NCI-H446 treated with DMSO at 0.1 percent for 48 hours (cell line): Measurements from ENCODE around the gene FLT3LG.
A peak's percentile ranks its signal among the peaks of the same experiment; 100 is the strongest.

ENCODE experiments used
- DNase-seq: peaks from one replicate; lab custom pipeline; 2025; lab: John Stamatoyannopoulos, UW

FLT3LG gene

DNA sequence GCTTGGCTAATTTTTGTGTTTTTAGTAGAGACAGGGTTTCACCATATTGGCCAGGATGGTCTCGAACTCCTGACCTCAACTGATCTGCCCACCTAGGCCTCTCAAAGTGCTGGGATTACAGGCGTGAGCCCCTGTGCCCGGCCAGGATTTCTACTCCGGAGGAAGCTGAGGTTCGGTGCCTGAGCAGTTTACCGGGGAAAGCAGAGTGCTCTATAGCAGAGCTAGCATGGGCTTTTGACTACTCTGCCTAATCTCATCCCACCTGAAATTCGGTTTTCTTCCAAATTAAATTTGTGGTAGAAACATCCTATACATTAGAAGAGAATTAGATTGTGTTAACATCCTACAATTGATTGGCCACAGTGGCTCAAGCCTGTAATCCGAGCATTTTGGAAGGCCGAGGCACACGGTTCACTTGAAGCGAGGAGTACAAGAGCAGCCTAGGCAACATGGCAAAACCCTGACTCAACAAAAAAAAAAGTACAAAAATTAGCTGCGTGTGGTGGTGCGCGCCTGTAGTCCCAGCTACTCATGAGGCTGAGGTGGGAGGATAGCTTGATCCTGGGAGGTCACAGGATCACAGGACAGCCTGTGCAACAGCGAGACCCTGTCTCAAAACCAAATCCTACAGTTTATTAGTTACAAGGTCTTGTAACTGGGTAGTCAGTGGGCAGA, 15.0 kb downstream of the FLT3LG start:
- DNase-seq, result no peak

- no peak for DNase-seq
These were observed 15.7 kb downstream of the FLT3LG start for GRCh38 chr19:49489601-49490167.

DNA sequence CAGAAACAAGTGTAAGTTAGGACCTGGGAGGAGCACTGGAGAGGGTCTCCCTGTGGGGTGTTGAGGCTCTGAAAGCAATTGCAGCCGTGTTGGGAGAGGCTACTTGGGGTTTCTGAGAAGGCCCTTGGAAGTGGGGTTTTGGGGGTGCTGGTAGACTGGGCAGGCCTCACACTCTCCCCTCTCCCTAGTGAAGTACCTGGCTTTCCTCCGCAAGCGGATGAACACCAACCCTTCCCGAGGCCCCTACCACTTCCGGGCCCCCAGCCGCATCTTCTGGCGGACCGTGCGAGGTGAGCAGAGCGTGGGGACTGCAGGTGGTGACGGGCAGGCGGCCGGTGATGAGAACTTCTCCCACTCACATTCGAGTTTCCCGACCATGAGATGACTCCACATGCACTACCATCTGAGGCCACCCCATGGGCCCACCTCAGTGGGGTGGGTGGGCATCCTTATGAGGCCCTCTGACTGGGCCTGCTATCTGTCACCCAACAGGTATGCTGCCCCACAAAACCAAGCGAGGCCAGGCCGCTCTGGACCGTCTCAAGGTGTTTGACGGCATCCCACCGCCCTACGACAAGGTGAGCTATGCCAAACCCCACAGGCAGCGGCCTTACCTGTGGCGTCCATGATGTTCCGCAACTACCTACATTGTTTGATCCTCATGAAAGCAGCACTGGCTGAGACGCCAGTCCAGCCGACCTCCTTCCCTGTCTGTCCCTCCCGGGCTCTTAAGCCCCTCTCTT, 16.4 kb downstream of the FLT3LG start:
- no peak for DNase-seq

GRCh38 chr19:49491030-49491803, 17.2 kb downstream of the FLT3LG start:
- DNase-seq, result no peak

DNA sequence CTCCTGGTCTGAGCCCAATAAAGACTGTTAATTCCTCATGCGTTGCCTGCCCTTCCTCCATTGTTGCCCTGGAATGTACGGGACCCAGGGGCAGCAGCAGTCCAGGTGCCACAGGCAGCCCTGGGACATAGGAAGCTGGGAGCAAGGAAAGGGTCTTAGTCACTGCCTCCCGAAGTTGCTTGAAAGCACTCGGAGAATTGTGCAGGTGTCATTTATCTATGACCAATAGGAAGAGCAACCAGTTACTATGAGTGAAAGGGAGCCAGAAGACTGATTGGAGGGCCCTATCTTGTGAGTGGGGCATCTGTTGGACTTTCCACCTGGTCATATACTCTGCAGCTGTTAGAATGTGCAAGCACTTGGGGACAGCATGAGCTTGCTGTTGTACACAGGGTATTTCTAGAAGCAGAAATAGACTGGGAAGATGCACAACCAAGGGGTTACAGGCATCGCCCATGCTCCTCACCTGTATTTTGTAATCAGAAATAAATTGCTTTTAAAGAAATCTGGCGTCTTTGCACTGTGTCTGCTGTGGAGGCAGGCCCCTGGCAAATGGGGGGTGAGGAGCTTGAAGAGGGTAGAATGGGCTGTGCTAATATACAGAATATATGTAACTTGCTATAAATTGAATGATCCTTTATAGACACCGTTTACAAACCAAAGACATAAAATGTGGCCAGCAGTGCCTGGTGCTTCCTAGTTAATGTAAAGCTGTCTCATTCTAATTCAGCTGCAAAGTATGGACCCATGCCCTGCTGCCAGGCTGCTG, 18.0 kb downstream of the FLT3LG start:
- DNase-seq, result no peak

- no peak for DNase-seq
These were observed 18.8 kb downstream of the FLT3LG start for GRCh38 chr19:49492573-49493405.

DNA sequence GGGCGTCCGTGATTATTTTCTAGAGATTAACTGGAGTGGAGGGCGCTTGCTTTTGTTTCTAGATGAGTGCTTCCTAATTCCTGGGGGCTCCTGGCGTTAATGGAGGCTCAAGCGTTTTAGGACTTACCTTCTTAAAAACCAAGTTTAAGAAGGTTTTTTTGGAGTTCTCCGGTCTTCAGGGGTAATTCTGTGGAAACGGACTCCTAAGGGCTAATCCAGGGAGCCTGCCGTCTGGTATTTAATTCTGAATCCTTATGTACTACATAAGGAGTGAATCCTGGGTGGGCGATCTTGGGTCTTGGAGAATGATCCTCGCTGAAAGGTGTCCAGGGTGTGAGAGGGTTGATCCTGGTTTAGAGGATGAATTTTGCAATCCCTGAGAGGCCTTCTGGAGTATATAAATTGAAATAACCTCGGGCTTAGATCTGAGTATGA, 22.6 kb downstream of the FLT3LG start:
- no peak for DNase-seq

- no peak for DNase-seq
These were observed 23.2 kb downstream of the FLT3LG start for GRCh38 chr19:49497047-49497788.

DNA sequence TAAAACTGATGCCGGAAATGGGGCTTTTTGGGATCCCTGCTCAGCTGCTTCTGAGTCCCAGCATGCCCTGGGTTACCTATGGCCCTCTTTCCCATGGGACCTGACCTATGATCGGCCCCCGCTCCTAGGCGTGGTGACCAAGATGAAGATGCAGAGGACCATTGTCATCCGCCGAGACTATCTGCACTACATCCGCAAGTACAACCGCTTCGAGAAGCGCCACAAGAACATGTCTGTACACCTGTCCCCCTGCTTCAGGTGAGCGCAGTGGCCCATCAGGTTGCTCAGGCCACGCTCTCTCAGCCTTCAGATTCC, 23.7 kb downstream of the FLT3LG start:
- no peak for DNase-seq

DNA sequence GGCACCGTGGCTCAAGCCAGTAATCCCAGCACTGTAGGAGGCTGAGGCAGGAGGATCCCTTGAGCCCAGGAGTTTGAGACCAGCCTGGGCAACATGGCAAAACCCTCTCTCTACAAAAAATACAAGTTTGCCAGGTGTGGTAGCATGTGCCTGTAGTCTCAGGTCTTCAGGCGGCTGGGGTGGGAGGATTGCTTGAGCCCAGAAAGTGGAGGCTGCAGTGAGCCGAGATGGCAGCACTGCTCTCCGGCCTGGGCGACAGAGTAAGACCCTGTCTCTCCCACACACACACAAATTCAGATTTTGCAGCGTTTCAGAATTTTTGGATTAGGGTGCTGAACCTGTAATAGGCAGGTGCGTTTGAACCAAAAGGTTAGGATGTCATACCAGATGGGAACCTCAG, 24.5 kb downstream of the FLT3LG start:
- DNase-seq, result no peak

DNA sequence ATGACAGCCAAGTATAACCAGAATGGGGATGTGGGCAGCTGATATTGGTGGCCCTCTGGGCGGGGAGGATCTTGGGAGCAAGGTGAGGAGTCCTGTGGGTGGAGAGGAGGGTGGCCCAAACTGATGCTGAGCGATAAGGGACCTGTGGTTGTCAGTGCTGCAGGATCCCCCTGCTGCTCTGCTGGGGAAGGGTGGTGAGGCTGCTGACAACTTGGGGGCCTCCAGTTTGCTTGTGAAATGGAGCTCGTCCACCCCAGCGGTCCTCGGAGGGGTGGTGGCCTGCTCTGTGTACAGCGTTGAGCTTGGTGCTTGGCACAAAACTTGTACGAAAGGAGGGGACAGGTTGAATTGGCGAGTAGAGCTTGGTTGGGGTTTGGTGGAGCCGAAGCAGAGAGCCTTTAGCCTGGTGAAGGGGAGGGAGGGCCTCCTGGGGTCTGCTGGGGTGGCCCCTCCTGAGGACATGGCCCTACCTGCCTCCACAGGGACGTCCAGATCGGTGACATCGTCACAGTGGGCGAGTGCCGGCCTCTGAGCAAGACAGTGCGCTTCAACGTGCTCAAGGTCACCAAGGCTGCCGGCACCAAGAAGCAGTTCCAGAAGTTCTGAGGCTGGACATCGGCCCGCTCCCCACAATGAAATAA, 25.1 kb downstream of the FLT3LG start:
- no peak for DNase-seq

DNA sequence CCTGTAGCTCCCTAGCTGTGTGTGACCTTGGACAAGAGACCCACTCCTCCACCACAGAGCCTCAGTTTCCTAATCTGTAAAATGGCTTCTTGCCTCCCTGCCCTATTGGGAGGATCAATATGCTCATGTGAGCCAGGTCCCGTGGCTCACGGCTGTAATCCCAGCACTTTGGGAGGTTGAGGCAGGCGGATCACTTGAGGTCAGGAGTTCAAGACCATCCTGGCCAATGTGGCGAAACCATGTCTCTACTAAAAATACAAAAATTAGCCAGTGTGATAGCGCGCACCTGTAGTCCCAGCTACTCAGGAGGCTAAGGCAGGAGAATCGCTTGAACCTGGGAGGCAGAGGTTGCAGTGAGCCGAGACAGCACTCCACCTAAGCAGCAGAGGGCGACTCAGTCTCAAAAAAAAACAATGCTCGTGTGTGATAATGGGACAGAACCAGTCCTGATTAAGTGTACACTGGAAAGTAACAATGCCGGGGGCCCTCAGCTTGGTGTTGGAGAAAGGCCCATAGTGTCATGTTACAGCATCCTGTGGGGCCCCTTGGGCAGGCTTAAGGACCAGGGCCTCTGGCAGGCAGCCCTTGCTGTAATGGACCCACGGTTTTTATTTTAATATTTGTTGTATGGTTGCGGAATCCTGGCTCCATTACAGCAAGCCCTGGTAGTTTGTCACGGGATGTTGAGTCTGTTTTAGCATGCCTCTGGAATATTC, 29.0 kb downstream of the FLT3LG start:
- peak; percentile 23 for DNase-seq

GRCh38 chr19:49503582-49503962, 29.6 kb downstream of the FLT3LG start:
- no peak for DNase-seq

- DNase-seq, result no peak
These were observed 32.6 kb downstream of the FLT3LG start for GRCh38 chr19:49506575-49507105.

- no peak for DNase-seq
These were observed 33.9 kb downstream of the FLT3LG start for GRCh38 chr19:49507803-49508494.

DNA sequence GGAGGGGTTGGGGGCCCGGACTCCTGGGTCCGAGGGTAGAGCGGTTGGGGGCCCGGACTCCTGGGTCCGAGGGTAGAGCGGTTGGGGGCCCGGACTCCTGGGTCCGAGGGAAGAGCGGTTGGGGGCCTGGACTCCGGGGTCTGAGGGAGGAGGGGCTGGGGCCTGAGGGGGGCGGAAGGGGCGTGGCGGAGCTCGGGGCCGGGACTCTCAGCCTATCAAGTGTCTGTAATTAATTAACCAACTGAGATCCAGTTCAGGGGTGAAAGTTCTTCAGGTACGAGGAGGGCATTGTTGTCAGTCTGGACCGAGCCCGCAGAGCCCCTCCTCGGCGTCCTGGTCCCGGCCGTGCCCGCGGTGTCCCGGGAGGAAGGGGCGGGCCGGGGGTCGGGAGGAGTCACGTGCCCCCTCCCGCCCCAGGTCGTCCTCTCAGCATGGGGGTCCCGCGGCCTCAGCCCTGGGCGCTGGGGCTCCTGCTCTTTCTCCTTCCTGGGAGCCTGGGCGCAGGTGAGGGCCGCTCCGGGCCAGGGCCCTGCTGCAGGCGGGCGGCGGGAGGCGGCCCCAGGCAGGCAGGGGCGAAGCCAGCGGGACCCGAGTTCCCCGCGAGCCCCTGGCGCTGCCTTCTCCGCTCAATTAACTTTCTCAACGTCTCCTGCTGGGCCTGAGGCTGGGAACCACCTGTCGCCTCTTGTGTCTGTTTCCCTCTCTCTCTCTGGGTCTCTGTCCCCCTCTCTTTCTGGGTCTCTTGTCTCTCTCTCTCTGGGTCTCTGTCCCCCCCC, 39.1 kb downstream of the FLT3LG start:
- no peak for DNase-seq

DNA sequence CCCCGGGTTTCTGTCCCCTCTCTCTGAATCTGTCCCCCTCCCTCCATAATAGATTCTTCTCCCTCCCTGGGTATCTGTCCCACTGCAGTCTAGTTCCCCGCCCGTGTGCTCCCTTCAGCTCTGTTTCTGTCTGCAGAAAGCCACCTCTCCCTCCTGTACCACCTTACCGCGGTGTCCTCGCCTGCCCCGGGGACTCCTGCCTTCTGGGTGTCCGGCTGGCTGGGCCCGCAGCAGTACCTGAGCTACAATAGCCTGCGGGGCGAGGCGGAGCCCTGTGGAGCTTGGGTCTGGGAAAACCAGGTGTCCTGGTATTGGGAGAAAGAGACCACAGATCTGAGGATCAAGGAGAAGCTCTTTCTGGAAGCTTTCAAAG, 39.7 kb downstream of the FLT3LG start:
- DNase-seq, result no peak

DNA sequence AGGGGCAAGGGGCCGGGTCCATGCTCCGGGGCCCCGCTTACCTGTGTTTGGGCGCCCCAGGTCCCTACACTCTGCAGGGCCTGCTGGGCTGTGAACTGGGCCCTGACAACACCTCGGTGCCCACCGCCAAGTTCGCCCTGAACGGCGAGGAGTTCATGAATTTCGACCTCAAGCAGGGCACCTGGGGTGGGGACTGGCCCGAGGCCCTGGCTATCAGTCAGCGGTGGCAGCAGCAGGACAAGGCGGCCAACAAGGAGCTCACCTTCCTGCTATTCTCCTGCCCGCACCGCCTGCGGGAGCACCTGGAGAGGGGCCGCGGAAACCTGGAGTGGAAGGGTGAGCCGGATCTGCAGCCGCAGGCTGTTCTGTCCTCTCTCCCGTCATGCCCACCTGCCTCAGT, 40.1 kb downstream of the FLT3LG start:
- no peak for DNase-seq
